H1 (cell line): ENCODE data around the gene PALD1.

Experiments
- ATF2 ChIP-seq: IDR thresholded peaks from 2 replicates; pipeline ENCODE4 v1.6.1; 2012; ENCODE audit warnings: low read length, inconsistent platforms
- CBX5 ChIP-seq: fragments of 300-800, 300-1000 bp; sonication (generic); IDR thresholded peaks from 2 replicates; pipeline ENCODE4 v1.7.1; 2016; ENCODE audit warnings: antibody characterized with exemption, low read length, low read depth
- CEBPB ChIP-seq: IDR thresholded peaks from 2 replicates; pipeline ENCODE4 v1.6.1; 2012; ENCODE audit warnings: low read depth, low read length
- EZH2 ChIP-seq: fragments of 200-600 bp; sonication (generic); IDR thresholded peaks from 2 replicates; pipeline ENCODE4 v1.7.1; 2012; ENCODE audit warnings: low read depth, mild to moderate bottlenecking, moderate library complexity, low read length, inconsistent platforms; ENCODE audit not compliant: severe bottlenecking
- GABPA ChIP-seq: IDR thresholded peaks from 2 replicates; pipeline ENCODE4 v1.6.1; 2011; ENCODE audit warnings: mild to moderate bottlenecking, low read length, moderate library complexity, borderline replicate concordance; ENCODE audit not compliant: insufficient read depth
- JUN ChIP-seq: IDR thresholded peaks from 2 replicates; pipeline ENCODE4 v1.6.1; 2011; ENCODE audit warnings: low read depth, mild to moderate bottlenecking, improper control_type of control experiment, low read length
- MAX ChIP-seq: IDR thresholded peaks from 2 replicates; pipeline ENCODE4 v1.6.1; 2012; ENCODE audit warnings: inconsistent platforms
- POLR2A ChIP-seq, 2 experiments: IDR thresholded peaks; 1 replicate in 1 of 2; 2 replicates in 1 of 2; pipeline ENCODE4 v1.6.1; 2011; ENCODE audit warnings: low read depth in 2 of 2, low read length in 2 of 2, mild to moderate bottlenecking in 2 of 2; ENCODE audit errors: control extremely low read depth in 1 of 2
- POLR2AphosphoS5 ChIP-seq: IDR thresholded peaks from 2 replicates; pipeline ENCODE4 v1.6.1; 2011; ENCODE audit warnings: low read depth, low read length
- RAD21 ChIP-seq, 2 experiments: IDR thresholded peaks in 1 of 2; conservative IDR thresholded peaks in 1 of 2; 2 replicates each; pipeline ENCODE4 v1.6.1; 2011; ENCODE audit warnings: low read depth in 2 of 2, low read length in 2 of 2, improper control_type of control experiment in 1 of 2, inconsistent platforms in 1 of 2, mild to moderate bottlenecking in 1 of 2, moderate library complexity in 1 of 2
- SP1 ChIP-seq: IDR thresholded peaks from 2 replicates; pipeline ENCODE4 v1.6.1; 2011; ENCODE audit warnings: low read depth, low read length
- YY1 ChIP-seq: IDR thresholded peaks from 2 replicates; pipeline ENCODE4 v1.6.1; 2011; ENCODE audit warnings: low read depth, mild to moderate bottlenecking, low read length
- TF ChIP-seq, protein P1 (sequence below), 3 experiments: IDR thresholded peaks; 1 replicate in 2 of 3; 2 replicates in 1 of 3; pipeline versions ENCODE4 v1.5.1 to v1.6.1; 2011; ENCODE audit warnings: low read length in 3 of 3, mild to moderate bottlenecking in 3 of 3, inconsistent platforms in 2 of 3, low read depth in 1 of 3, moderate library complexity in 1 of 3; ENCODE audit not compliant: insufficient read depth in 1 of 3; ENCODE audit errors: control extremely low read depth in 1 of 3

DNA sequence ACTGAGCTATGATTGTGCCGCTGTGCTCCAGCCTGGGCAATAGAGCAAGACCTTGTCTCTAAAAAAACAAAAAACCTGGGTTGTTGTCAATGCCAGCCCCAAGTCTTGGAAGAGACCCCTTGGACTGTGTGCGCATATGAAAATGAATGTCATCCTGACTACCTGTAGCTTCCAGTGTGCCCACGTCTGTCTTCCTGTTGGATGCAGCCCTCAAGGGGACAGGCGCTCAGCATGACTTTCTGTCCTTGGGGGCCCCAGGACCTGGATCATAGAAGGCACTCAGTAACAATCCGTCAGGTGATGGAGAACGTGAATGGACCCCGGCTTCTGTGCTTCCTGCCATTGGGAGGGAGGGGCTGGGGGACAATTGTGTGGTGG, 114.9 kb downstream of the PALD1 start:
- no peak for TF ChIP-seq RAD21 (IDR thresholded peaks at IDR 0.05 in 1 of 2, conservative IDR thresholded peaks at IDR 0.05 in 1 of 2; ENCODE audit: low read depth in 2 of 2, low read length in 2 of 2)
- no peak for TF ChIP-seq ATF2
- TF ChIP-seq POLR2A (IDR thresholded peaks at IDR 0.05; ENCODE audit: control extremely low read depth in 1 of 2, low read depth in 2 of 2, low read length in 2 of 2): no peak
- TF ChIP-seq, protein P1, sequence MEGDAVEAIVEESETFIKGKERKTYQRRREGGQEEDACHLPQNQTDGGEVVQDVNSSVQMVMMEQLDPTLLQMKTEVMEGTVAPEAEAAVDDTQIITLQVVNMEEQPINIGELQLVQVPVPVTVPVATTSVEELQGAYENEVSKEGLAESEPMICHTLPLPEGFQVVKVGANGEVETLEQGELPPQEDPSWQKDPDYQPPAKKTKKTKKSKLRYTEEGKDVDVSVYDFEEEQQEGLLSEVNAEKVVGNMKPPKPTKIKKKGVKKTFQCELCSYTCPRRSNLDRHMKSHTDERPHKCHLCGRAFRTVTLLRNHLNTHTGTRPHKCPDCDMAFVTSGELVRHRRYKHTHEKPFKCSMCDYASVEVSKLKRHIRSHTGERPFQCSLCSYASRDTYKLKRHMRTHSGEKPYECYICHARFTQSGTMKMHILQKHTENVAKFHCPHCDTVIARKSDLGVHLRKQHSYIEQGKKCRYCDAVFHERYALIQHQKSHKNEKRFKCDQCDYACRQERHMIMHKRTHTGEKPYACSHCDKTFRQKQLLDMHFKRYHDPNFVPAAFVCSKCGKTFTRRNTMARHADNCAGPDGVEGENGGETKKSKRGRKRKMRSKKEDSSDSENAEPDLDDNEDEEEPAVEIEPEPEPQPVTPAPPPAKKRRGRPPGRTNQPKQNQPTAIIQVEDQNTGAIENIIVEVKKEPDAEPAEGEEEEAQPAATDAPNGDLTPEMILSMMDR (IDR thresholded peaks at IDR 0.05; ENCODE audit: control extremely low read depth in 1 of 3, insufficient read depth in 1 of 3, low read depth in 1 of 3, low read length in 3 of 3): no peak
- no peak for TF ChIP-seq GABPA
- TF ChIP-seq JUN: no peak
- no peak for TF ChIP-seq YY1
- no peak for TF ChIP-seq MAX
- no peak for TF ChIP-seq CEBPB
- TF ChIP-seq SP1: no peak
- no peak for TF ChIP-seq EZH2
- TF ChIP-seq CBX5: no peak
- no peak for TF ChIP-seq POLR2AphosphoS5
